ENCODE measurements around the gene MED9. TPM values are rescaled to one million over a fixed set of nuclear protein-coding genes. Genes with fewer than 3 reads are reported as not detected.
A peak's percentile ranks its signal among the peaks of the same experiment; 100 is the strongest.

The MED9 gene
- total and polyA plus RNA-seq, 11 donors, result 26.3 to 64.4 (median 34.2) TPM

DNA sequence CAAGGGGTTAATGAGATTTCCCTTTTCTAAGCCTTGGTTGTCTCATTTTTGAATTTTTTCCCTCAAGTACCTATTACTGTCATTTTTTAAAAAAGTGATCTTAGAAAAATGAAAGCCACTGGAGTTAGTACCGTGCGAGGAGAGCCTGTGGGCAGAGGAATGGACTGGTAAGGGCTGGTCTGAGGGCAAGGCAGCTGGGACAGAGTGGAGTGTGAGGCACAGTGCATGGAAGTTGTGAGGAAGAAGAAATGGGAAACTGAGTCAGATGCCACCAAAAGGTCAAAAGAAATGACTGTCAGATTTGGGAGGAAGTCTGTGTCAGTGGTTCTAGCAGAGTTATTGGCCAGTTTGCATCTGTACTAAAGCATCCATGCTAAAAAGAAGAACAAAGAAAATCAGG lies 11.2 kb downstream of the MED9 start:
- DNase-seq, result no peak
- Histone ChIP-seq H3K27me3 (no peaks in the 10 kb centered on the region), H3K27ac (peak overlapping the region in 1 of 12 donors; percentile 13), H3K36me3 (peaks cover 0 to 61% (median 49%) of the 10 kb centered on the region in 9 donors), H3K9me3 (no peaks in the 10 kb centered on the region), H3K4me3 (no peak overlapping the region), H3K4me1 (peaks cover 0 to 74% (median 18%) of the 10 kb centered on the region in 12 donors)
- intact Hi-C loops (cut with DNase I), result no loop called here
- ATAC-seq, result no peak
- TF ChIP-seq, protein P1, sequence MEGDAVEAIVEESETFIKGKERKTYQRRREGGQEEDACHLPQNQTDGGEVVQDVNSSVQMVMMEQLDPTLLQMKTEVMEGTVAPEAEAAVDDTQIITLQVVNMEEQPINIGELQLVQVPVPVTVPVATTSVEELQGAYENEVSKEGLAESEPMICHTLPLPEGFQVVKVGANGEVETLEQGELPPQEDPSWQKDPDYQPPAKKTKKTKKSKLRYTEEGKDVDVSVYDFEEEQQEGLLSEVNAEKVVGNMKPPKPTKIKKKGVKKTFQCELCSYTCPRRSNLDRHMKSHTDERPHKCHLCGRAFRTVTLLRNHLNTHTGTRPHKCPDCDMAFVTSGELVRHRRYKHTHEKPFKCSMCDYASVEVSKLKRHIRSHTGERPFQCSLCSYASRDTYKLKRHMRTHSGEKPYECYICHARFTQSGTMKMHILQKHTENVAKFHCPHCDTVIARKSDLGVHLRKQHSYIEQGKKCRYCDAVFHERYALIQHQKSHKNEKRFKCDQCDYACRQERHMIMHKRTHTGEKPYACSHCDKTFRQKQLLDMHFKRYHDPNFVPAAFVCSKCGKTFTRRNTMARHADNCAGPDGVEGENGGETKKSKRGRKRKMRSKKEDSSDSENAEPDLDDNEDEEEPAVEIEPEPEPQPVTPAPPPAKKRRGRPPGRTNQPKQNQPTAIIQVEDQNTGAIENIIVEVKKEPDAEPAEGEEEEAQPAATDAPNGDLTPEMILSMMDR (IDR thresholded peaks at IDR 0.05), result no peak
- no peak for TF ChIP-seq POLR2A (IDR thresholded peaks at IDR 0.05)
- WGBS, 4 donors, result 49 to 86% (median 50%) methylated on average over 2 of the region's 2 CpGs

DNA sequence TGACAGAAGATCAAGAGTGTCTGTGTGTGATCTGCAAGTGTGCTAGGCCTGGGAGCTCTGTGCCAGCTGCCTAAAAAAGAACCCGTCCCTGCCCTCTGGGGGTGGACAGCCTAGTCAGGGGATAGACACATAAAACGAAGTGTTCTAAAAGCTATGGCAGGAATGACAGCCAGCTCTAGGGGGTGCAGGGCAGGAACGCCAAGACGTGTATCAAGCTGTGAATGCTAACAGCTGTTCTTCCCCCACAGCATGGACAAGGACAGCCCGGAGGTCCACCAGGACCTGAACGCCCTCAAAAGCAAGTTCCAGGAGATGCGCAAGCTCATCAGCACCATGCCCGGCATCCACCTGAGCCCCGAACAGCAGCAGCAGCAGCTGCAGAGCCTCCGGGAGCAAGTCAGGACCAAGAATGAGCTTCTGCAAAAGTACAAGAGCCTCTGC lies 14.3 kb downstream of the MED9 start:
- H3K9me3 ChIP-seq, result no peaks in the 10 kb centered on the region
- no peak overlapping the region for H3K4me3 ChIP-seq
- DNase-seq (no peak), ATAC-seq (peak in 1 of 4 donors; percentile 3)
- no peak for TF ChIP-seq POLR2A (IDR thresholded peaks at IDR 0.05)
- TF ChIP-seq, protein P1 (IDR thresholded peaks at IDR 0.05), result no peak
- H3K36me3 ChIP-seq, result peaks cover 0 to 59% (median 43%) of the 10 kb centered on the region in 9 donors
- H3K27ac ChIP-seq, result peak overlapping the region in 6 of 12 donors; percentile 2 to 90 (median 19)
- 71 to 80% (median 78%) methylated on average over 8 to 10 of the region's 10 CpGs for WGBS, 4 donors
- intact Hi-C loops (cut with DNase I), result loop anchor here in 5 of 10 donors (5.0 to 10.0 kb wide), 5 partner anchors 69 to 154 kb away; no protein-coding TSS in a partner anchor
- peaks cover 0 to 7% (median 0%) of the 10 kb centered on the region in 9 donors for H3K27me3 ChIP-seq
- peaks cover 0 to 78% (median 27%) of the 10 kb centered on the region in 12 donors for H3K4me1 ChIP-seq

DNA sequence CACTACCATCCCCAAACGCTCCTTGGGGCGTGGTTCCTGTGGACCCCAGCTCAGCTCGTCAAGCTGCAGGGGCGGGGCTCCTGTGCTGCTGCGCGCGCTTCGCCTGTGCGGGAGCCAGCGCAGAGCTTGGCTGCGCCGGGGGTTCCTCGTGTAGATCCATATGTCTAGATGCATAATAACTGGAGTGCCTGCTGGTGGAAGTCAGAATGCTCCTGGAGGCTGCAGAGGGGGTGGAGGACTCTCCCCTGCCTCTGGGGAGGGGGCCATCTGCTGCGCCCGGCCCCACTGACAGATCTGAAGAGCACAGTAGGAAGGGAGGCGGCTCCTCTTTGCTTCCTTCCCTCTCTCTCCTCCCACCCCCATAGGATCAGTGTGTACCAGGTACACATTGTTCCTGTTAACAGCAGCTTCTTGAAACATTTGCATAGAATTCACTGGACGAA lies 14.8 kb downstream of the MED9 start:
- peaks cover 0 to 59% (median 43%) of the 10 kb centered on the region in 9 donors for H3K36me3 ChIP-seq
- 70 to 85% (median 81%) methylated on average over 7 to 17 of the region's 17 CpGs for WGBS, 4 donors
- peaks cover 0 to 7% (median 0%) of the 10 kb centered on the region in 9 donors for H3K27me3 ChIP-seq
- no peaks in the 10 kb centered on the region for H3K9me3 ChIP-seq
- peaks cover 0 to 73% (median 28%) of the 10 kb centered on the region in 12 donors for H3K4me1 ChIP-seq
- ATAC-seq (no peak), DNase-seq (no peak)
- no peak overlapping the region for H3K4me3 ChIP-seq
- TF ChIP-seq POLR2A (IDR thresholded peaks at IDR 0.05), result no peak
- TF ChIP-seq, protein P1 (IDR thresholded peaks at IDR 0.05), result no peak
- peak overlapping the region in 2 of 12 donors; percentile 2 to 90 for H3K27ac ChIP-seq
- intact Hi-C loops (cut with DNase I), result loop anchor here in 5 of 10 donors (5.0 to 10.0 kb wide), 5 partner anchors 69 to 153 kb away; no protein-coding TSS in a partner anchor

DNA sequence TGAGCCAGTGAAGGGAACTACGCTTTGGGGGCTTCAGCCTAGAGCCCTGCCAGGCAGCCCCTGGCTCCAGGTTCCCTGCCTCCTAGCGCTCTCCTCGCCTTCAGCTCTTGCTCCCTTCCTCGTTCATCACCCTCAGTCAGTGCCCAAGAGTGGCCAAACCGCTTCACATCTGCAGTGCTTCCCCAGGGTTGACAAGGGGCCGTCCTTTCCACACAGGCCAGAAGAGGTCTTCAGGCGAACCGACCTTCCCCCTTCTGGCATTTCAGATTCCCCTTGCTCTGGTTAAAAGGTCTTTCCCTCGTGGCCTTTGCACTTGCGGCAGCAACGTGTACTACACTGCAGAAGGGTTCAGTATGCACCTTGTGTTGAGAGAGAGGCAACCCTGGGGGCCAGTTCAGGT lies 15.3 kb downstream of the MED9 start:
- 78 to 81% (median 78%) methylated on average over 11 of the region's 11 CpGs for WGBS, 4 donors
- Histone ChIP-seq H3K27ac (peak overlapping the region in 3 of 12 donors; percentile 7 to 90 (median 18)), H3K4me1 (peaks cover 0 to 76% (median 31%) of the 10 kb centered on the region in 12 donors), H3K9me3 (no peaks in the 10 kb centered on the region), H3K27me3 (peaks cover 0 to 7% (median 0%) of the 10 kb centered on the region in 9 donors), H3K4me3 (no peak overlapping the region), H3K36me3 (peaks cover 0 to 59% (median 43%) of the 10 kb centered on the region in 9 donors)
- TF ChIP-seq, protein P1 (IDR thresholded peaks at IDR 0.05), result no peak
- TF ChIP-seq POLR2A (IDR thresholded peaks at IDR 0.05), result no peak
- intact Hi-C loops (cut with DNase I), result loop anchor here in 5 of 10 donors (5.0 to 10.0 kb wide), 5 partner anchors 70 to 153 kb away; no protein-coding TSS in a partner anchor
- DNase-seq (no peak), ATAC-seq (no peak)

Measured in heart left ventricle (tissue), 16 donors.